GM12892 (cell line): ENCODE results near the gene PLEKHA6.

Experiments
- POLR2A ChIP-seq: IDR thresholded peaks from 2 replicates; pipeline ENCODE4 v1.6.1; 2011; ENCODE audit warnings: low read depth, low read length, control low read depth
- TAF1 ChIP-seq: IDR thresholded peaks from 2 replicates; pipeline ENCODE4 v1.6.1; 2011; ENCODE audit warnings: low read depth, mild to moderate bottlenecking, control low read depth, low read length, borderline replicate concordance

DNA sequence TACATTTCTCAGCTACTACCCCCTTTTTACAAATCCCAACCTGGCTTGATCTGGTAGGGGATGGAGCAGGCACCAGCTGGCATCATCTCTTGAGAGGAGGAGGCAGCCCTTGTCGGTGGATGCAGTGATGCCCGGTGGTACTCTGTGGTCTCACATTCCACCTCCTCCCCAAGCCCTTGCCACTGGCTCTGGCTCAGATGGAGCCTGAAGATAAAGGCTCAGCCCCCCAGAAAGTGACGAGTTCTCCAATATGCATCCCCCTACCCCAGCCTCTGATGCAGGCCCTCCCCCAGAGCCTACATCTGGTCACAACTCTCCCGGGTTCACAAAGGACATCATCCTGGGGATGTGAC is 142.1 kb downstream of the PLEKHA6 start:
- no peak for TF ChIP-seq POLR2A
- TF ChIP-seq TAF1, result no peak
